Stimulated activated CD8-positive, alpha-beta memory T cell treated with anti-CD3 and anti-CD28 coated beads, Interleukin-15, amount 100 ng/mL, for 24 hours (primary cell): ENCODE measurements around the gene COPS8.

Experiments
- DNase-seq: peaks from one replicate; pipeline ENCODE4 v3.0.0-alpha.2; 2020; ENCODE audit warnings: low read depth

The COPS8 gene

DNA sequence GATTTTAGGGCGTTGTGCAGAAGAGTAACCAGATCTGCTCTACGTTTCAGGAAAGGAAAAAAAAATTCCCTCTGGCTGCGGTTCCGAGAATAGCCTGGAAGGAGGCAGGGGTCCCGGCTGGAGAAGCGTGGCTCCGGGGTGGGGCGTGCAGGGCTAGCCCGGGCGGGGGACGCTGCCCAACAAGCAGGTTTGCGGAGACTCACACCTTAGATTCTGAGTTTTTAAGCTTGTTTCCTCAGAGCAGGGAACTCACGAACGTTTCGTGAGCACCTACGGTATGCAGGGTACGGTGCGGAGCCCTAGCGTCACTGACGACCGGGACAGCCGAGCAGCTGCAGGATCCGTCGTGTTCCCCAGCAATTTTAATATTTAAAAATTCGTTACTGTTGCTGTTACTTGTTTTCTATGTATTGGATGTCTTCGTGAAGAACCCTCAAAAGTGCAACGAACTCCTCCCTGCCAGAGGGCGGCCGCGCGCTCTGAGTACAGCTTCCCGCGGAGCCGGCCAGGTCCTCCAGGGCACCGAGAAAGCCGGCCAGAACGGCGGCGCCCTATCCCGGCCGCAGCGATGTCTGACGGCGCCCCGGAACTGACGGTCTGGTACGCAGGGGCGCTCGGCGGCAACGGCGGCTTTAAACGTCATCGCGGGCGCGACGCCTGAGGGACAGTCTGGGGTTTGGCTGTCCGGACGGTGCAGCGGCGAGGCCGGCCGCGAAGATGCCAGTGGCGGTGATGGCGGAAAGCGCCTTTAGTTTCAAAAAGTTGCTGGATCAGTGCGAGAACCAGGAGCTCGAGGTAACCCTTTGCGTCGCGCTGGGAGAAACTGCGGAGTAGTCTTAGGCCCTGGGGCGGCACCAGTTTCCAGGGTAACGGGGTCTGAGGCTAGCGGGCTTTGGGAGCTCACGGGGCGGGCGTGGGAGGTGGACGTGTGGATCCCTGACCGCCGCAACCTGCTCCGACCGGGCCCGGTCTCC lies at the start of gene COPS8:
TSS of gene COPS8 (plus strand) at position 642 of the 974 bp plus-strand sequence. CDS start at position 718, 76 bp downstream.
- peak; percentile 87 for DNase-seq

DNA sequence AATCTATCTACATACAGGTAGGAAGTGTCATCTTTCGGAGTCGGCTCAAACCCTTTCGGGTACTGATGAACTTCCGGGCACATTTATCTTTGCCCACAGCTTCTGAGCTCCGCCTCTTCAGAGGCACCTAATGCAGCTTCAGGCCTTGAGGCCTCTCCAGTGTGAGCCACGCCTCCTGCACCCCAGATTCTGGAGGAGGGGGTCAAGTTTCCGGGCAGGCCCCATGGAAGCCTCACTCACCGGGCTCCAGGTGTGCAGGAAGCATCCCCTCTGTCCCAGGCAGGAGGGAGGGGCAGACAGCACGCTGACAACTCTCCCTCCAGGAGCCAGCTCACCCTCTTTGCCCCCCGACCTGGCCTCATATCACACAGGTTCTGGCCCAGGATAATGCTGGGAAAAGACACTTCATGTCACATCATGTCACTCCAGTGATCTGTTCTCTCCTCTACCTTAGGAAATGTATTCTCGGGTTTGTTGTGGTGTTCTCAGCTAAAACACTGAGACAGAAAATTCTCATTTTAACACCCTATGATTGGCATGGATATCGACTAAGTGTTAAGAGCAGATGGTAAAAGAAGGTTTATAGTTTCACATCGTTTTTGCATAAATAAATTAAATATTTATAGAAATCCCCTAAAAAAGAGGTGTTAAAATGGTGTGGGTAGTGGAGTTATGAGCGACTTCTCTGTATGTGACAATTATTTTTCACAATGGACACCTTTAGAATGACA lies 46.2 kb upstream of the COPS8 start:
- DNase-seq = no peak

DNA sequence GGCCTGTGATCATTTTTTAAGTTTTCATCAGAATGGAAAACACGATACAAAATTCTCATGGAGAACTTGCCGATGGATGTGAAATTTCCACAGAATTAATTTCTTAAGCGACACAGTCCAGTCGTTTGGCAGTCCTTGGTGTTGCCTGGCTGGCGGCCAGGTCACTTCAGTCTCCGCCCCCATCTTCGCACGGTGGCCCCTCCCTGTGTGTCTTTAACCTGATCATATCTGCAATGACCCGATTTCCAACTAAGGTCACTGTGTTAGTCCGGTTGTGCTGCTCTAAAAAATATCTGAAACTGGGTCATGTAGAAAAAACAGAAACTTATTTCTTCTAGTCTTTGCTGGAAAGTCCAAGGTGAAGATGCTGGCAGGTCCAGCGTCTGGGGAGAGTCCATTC lies 44.5 kb upstream of the COPS8 start:
- no peak for DNase-seq

DNA sequence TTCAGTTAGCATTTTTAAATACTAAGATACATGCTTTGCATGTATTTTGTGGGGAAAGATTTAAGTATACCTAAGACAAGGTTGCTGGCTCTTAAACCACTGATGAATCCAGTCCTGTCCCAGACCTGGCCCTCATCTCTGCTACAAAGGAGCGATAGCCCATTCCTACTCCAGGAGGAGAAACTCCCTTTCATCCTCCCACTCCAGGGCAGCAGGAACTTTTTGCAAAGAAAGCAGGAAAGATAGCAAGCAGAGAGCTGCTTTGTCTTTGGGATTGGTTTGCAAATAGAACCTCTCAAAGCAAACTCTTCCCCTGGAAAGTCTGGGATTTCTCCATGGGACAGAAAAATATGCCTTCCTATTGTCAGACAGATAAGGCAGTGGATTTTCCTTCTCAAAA lies 43.6 kb upstream of the COPS8 start:
- DNase-seq = no peak

DNA sequence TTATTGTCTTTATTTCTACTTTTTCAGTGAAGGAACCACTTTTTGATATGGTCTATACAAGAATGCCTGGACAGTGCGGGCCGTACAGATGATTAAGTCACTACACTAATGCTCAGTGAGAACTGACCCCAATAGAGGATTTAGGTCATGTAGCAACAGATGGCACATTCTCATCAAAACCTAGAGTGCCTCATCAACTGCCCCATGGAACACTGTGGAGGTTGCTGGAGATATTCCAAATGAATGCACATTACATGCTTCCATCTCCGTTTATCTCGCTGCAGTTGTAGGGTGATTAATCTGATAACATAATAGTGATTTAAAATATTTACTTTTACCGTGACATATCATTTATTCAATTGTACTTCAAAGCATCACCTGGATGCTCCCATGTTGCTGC lies 41.8 kb upstream of the COPS8 start:
- no peak for DNase-seq

DNA sequence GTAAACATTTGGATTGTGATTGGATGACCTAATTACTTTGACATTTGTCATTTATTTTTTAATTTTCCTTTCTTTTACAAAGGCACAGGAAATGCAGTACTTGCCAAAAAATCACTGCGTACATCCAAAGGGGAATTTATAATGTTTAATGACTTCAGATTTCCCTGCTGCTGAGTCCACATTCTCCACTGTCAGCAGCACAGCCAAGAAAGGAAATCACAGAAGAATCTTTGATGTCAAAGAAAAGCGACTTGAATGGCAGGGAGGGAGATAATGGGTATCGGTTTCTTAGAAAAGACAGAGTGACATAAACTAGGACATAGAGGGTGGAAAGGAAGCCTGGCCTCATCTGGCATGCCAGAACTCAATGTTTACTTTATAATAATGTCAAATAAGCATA lies 41.4 kb upstream of the COPS8 start:
- DNase-seq = no peak

DNA sequence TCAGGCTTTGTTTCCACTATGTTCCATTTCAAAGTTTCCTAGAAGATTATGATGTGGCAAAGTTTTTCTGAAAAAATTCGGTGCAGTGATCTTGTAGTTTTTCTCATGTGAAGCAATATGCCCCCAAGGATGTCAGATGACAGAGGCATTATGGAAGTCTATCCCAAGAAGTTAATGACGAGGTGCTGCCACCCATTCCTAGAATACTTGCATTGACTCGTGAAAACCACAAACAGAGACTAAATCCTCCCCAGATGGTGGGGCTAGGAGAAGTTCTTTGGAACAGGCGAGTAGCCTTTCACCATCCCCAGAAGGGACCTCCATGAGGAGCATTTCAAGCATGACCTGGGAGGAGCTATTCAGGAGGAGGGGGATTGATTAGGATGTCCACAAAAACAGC lies 40.2 kb upstream of the COPS8 start:
- DNase-seq = no peak

DNA sequence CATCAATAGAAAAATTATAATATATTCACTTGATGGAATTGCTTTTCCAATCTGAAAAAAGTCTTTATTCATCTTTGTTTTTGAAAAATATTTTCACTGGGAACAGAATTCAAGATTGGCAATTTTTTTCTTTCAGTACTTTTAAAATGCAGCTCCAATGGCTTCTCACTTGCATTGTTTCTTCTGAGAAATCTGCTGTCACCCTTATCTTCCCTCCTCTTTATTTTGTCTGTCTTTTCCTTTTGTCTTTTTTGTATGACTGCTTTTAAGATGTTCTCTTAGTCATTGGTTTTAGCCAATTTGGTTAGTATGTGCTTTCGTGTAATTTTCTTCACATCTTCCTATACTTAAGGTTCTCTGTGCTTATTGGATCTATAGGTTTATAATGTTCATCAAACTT lies 37.1 kb upstream of the COPS8 start:
- DNase-seq = no peak

DNA sequence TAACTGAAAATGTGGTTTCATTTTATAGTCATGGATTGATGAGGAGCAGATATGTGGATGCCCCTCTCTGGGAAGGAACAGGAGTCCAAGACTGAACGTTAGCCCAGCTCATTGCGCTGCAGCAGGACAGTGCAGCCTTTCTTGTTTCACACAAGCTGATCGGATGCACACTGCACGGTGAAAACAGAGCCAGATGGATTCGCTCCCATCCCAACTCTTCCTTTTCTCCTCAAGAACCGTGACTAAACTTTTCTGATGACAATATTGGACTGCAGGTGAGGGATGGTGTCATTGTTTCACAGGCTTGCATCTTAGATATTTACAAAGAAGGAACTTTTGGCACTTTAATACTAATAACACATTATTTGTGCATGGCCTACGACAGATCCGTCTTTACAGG lies 33.8 kb upstream of the COPS8 start:
- no peak for DNase-seq

DNA sequence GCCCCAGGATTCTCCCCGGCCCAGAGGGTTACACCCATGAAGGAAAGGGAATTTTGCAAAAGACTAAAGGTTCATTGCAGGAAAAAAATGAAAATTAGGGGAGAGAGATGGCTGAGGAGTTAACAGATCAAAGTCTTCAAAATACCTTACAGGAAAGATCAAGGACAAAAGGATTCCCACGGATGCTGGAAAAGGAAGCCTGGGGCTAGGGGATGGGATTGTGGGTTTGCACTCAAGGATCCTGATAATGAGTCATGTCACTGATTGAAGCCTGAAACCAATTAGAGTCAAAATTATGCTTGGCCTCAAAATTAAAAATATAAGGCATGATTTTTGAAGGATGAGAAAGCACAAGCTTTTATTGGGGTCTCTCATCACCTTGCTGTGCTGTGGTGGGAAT lies 32.6 kb upstream of the COPS8 start:
- DNase-seq = no peak

DNA sequence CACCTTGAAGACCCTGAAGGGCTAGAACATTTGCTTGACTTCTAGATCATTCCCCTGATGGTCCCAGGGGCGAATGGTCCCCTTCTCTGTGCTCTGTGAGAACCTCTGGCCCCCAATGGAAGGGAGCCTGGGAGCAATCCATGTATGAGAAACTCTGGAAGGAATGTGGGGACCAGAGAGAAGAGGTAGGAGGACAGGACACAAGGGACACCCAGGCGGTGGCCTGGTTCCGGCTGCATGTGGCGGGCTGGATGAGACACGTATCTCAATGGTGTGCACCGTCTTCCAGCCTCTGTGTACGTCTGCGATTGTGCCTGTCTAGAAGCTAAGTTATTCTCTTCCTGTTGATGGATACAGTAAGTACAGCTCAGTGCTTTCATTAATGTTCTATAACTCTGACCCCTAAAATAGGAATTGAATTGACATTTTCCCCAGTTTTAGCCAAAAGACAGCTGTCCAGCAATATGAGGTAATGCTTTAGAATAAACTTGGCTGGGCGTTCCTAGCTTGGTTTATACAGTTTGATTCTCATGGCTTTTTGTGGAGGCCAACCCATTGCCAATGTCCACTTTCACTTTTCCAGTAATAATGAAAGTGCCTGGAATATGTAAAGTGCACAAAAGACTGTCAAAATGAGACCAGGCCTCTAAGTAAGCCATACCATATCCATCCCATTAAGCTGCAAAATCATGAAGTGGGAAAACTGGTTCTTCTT lies 30.1 kb upstream of the COPS8 start:
- no peak for DNase-seq

DNA sequence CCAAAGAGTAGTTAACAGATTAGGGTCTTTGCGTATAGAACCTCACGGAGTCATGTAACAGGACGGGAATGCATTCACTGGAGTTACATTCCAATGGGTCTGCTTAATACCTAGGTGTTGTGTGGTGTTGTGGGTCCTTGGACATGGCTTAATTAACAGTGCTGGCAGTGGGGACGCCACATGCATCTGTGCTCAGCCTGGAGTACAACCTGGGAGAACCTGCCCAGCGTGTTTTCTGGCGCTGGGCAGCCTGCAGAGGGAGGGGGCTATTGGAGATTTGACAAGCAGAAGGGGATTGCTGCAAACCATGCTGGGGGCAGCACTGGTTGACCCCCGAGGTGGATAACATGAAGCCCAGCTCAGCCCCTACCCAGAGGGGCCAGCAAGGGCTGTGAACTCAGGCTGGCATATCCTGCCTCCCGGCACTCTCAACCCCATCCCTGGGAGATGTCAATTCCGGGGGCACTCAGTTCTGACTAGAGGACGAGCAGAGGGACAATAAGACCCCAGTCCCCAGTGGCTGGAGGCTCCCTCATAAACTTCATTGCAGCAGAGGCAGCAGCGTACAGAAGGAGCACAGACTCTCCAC lies 29.3 kb upstream of the COPS8 start:
- no peak for DNase-seq

DNA sequence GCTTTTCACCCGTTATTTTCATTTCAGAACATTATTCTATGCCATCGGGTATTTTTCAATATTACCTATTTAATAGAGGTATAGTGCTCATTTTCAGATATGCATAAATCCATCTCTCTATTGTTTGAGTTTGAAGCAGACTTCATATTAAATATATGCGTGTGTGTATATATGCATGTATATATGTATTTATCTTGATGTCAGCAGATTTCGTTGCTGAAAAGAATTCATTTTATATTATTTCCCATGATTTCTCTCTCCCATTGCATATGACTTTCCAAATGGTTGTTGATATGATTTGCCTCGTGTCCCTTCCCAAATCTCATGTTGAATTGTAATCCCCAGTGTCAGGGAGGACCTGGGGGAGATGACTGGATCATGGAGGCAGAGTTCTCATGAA lies 28.6 kb upstream of the COPS8 start:
- no peak for DNase-seq

DNA sequence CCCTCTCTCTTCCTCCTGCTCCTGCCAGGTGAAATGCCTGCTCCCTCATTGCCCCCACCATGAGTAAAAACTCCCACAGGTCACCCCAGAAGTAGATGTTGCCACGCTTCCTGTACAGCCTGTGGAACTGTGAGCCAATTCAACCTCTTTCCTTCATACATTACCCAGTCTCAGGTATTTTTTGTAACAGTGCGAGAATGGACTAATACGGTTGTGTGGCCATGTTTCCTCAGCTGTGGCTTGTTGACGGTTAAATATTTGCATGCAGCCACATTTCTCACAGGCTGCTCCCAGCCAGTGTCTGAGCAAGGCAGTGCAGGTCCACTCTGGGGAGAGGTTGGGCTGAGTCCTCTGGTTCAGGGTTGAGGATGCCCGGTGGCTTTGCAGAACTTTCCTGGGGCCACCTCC lies 27.8 kb upstream of the COPS8 start:
- no peak for DNase-seq

DNA sequence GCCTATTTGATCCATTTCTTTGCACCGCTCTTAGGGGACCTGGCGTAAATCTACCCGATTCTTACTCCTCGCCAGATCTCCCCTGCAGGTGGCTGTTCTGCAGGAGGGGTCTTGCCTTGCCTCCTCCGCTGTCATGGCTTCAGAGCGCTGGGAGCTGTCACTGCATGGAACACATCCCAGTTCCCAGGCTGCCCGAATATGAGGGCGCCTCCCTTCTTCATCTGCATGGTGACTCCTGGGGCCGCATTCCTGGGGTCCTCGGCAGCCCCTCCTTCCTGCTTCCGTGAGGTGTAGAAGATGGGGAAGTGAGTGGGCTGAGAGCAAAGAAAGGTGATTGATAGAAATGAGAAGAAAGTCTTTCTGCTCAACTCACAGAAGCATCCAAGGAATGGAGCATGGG lies 27.3 kb upstream of the COPS8 start:
- DNase-seq = no peak

DNA sequence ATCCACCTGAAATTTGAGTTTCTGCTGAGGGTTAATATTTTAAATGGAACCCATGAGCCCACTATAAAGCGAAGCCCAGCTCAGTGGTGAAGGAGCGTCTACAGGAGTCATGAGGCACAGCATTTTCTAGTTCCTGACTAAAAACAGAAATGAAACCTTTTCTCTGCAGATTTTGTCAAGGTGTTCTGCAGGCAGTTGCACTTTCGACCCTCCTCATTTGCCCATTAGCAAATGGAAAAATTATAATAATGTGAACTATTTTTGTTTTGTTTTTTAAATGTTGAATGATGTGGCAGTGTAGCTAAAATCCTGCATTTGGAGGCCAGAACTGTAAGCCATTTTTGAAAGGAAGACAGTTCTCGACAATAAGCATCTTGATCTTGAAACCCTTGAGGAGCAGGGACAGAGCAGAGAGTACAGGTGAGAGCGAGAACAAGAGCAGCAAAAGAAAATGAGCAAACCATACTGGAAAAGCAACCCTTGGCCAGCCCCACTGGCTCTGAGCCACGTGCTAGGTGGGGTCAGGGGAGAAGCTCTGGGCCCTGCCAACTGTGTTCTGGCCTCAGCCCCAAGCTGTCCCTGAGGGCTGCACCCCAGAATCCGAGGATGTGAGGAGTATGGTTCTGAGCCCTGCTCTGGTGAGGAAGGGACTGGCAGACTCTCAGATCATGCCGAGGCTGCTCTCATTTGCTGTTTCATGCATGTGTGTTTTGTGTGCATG lies 26.4 kb upstream of the COPS8 start:
- DNase-seq = no peak

DNA sequence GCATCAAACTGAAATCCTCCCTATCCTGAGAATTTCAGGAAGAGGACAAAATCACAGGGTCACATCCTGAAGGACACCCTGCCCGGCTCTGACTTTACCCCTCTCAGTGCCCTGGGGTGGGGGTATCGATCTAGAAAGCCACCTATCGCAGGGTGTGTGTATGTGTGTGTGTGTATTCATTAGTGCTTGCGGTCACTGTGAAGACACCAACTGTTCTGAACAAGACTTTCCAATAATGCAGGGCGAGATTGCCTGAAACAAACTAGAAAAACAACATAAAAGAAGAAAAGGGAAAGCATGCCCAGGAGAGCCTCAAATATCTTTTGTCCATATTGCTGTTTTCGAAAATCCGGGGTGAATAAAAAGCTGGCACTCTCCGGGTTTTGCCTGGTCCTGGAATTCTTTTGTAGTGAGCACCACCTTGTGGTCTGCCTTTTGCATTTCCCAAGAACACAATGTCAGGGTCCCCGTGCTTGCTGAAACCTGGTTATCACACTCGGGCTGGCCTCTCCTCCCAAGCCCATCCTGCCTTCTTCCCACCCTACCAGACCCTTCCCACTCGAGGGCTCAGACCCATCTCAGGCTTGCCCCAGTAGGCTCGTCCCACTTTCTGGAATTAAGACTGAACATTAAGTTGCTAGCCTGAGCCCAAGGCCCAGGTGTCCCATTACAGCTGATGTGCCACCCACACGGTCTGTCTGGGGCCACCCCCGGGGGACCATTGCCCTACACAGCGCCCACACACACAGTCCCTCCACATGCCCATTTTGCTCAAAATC lies 25.0 kb upstream of the COPS8 start:
- no peak for DNase-seq

DNA sequence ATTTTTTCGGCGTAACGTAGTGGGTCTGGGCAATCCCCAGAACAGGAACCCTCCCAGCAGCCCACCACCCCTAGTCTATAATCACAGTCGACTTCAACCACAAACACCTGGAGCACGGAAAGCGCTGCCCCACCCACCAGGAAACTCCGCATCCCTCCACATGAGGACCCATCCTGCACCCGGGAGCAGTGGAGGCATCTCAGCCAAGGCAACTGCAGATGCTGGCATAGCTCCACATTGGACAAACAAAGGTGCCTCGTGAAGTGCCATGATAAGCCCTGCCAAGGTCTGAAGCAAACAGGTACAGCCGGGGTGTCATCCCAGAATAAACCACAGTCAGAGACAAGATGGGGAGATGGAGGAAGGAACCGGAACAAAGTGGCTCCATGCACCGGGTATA lies 24.3 kb upstream of the COPS8 start:
- no peak for DNase-seq

DNA sequence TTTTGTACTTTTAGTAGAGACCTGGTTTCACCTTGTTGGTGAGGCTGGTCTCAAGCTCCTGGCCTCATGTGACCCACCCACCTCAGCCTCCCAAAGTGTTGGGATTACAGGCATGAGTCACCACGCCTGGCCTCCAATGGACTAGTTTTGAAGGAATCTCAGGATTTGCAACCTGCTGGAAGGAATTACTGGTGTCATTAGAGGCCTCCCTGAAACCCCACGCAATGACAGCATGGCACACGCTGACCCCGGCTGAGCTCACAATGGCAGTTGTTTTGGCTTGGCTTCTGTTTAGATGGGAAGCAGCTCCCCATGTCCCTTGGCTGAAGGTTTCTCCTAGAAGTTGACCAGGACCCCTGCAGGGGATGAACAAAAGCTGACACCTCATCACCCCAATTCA lies 23.1 kb upstream of the COPS8 start:
- no peak for DNase-seq

DNA sequence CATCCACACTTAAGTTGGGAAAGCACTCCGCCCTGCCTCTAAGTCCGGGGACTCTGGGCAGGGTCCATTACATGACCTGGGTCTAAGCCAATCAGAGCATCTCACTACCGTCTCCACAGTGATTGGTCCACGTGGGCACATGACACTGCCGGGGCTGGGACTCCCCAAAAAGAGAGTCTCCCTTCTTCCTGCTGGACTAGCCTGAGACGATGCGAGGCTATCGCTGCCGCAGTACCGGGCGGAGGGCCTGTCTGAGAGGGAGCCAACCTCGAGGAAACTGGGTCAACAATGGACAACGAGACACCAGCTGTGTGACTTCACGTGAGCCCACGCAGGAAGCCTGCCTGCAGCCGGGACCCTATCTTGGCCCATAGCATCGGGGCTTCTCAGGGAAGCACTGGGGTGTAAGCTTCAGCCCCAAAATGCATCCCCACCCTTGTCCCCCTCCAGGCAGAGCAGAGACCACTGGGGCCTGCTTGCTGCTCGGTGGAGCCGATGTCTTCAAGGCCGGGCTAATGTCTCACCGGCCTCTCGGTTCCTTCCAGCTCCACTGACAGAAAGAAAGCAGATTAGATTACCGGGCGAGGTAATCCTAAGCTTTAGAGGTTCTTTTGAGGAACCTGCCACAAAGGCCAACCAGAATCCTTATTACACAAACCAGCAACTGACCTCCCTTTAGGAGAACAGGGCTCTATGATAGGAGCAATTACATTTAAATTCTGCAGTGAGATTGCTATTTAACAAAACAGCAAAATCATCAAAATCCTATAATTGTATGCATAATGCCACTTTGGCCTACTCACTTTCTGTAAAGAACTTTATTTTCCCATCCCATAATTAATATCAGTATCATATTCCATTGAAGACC lies 21.3 kb upstream of the COPS8 start:
- no peak for DNase-seq
